Naive thymus-derived CD4-positive, alpha-beta T cell (primary cell): ENCODE results near the gene PAGR1. TPM values are rescaled to one million over a fixed set of nuclear protein-coding genes. Genes with fewer than 3 reads are reported as not detected.

Experiments used
- ATAC-seq: fragments of 150-1000 bp; cut with Tn5 transposase; 2 replicates; pipeline ENCODE4 v1.10.0; 2021; ENCODE audit warnings: mild to moderate bottlenecking, moderate library complexity
- CTCF ChIA-PET: fragments of 350-600 bp; sonication (Branson Sonifier 250); formaldehyde crosslinking; loops from one replicate; lab custom pipeline; 2021; ENCODE audit warnings: antibody characterized with exemption; lab: Charles Lee
- POLR2A ChIA-PET: fragments of 350-600 bp; sonication (Branson Sonifier 250); formaldehyde crosslinking; loops from one replicate; lab custom pipeline; 2021; ENCODE audit warnings: antibody characterized with exemption, inconsistent platforms; lab: Charles Lee
- DNase-seq, 9 donors: peaks; one replicate each; pipeline versions ENCODE4 v3.0.0 to v3.0.0-alpha.2; 2020 to 2022; ENCODE audit warnings: mixed read lengths in 1 of 9
- H3K27ac ChIP-seq: one replicate; pipeline ENCODE4 v1.7.0; 2013; ENCODE audit warnings: mild to moderate bottlenecking, low read depth, low read length, moderate library complexity
- H3K27me3 ChIP-seq, 2 donors: one replicate each; pipeline ENCODE4 v1.7.0; 2013; ENCODE audit warnings: low read length in 2 of 2, mild to moderate bottlenecking in 2 of 2, moderate library complexity in 2 of 2; ENCODE audit not compliant: control insufficient read depth in 2 of 2, insufficient read depth in 2 of 2
- H3K36me3 ChIP-seq, 3 experiments: 1 replicate in 2 of 3; 2 replicates in 1 of 3; pipeline ENCODE4 v1.7.0; 2013; ENCODE audit warnings: low read length in 3 of 3, mild to moderate bottlenecking in 3 of 3, moderate library complexity in 1 of 3; ENCODE audit not compliant: insufficient read depth in 3 of 3, control insufficient read depth in 2 of 3
- H3K4me1 ChIP-seq, 2 donors: one replicate each; pipeline ENCODE4 v1.7.0; 2013; ENCODE audit warnings: low read length in 2 of 2, mild to moderate bottlenecking in 2 of 2, moderate library complexity in 1 of 2; ENCODE audit not compliant: control insufficient read depth in 2 of 2, insufficient read depth in 2 of 2
- H3K4me3 ChIP-seq: 2 replicates; pipeline ENCODE4 v1.7.0; 2013; ENCODE audit warnings: mild to moderate bottlenecking, low read length
- H3K9me3 ChIP-seq, 3 experiments: 1 replicate in 2 of 3; 2 replicates in 1 of 3; pipeline ENCODE4 v1.7.0; 2013; ENCODE audit warnings: low read length in 3 of 3; ENCODE audit not compliant: control insufficient read depth in 2 of 3
- H3K27ac Mint-ChIP-seq, 9 donors: one replicate each; pipeline ENCODE4 v1.8.0; 2020 to 2022; ENCODE audit warnings: mixed read lengths in 9 of 9, mild to moderate bottlenecking in 8 of 9, moderate library complexity in 5 of 9, inconsistent platforms in 2 of 9
- H3K27me3 Mint-ChIP-seq, 5 donors: one replicate each; pipeline ENCODE4 v1.8.0; 2021 to 2022; ENCODE audit warnings: mixed read lengths in 5 of 5, mild to moderate bottlenecking in 1 of 5
- H3K36me3 Mint-ChIP-seq, 5 donors: one replicate each; pipeline ENCODE4 v1.8.0; 2020 to 2022; ENCODE audit warnings: mixed read lengths in 5 of 5, mild to moderate bottlenecking in 3 of 5, inconsistent platforms in 1 of 5
- H3K4me1 Mint-ChIP-seq, 7 donors: one replicate each; pipeline ENCODE4 v1.8.0; 2020 to 2022; ENCODE audit warnings: mixed read lengths in 7 of 7, mild to moderate bottlenecking in 3 of 7, inconsistent platforms in 1 of 7
- H3K4me3 Mint-ChIP-seq, 10 donors: one replicate each; pipeline ENCODE4 v1.8.0; 2020 to 2022; ENCODE audit warnings: mild to moderate bottlenecking in 10 of 10, mixed read lengths in 10 of 10, moderate library complexity in 6 of 10, inconsistent platforms in 2 of 10
- H3K9me3 Mint-ChIP-seq, 11 donors: one replicate each; pipeline ENCODE4 v1.8.0; 2020 to 2022; ENCODE audit warnings: mixed read lengths in 11 of 11, mild to moderate bottlenecking in 4 of 11, inconsistent platforms in 1 of 11, moderate library complexity in 1 of 11
- intact Hi-C, 2 donors: fragments of 100-400 bp; cut with micrococcal nuclease; formaldehyde crosslinking; loops; one replicate each; pipeline ENCODE4 v1.15.1; 2023
- polyA plus RNA-seq, 2 donors: library from polyadenylated mRNA; unstranded; fragments of 300-500 nt; fragmentation: Illumina TruSeq; gene quantifications; one replicate each; pipeline ENCODE4 v1.2.3, GENCODE V29; 2021
- total RNA-seq, 6 experiments: library from RNA in 5 of 6; stranded (reverse) in 5 of 6; gene quantifications; 1 replicate in 5 of 6; 2 replicates in 1 of 6; pipeline ENCODE4 v1.2.3 and lab custom pipeline; 2021 to 2026

Gene PAGR1
- total and polyA plus RNA-seq, 7 experiments from 2014 or later = 17.5 to 62.6 (median 37.2) TPM

GRCh38 chr16:29815032-29815721 is 775 bp upstream of the PAGR1 start:
- peaks cover 38 to 50% of the 10 kb centered on the region in 2 donors for H3K4me1 ChIP-seq
- ATAC-seq (peak; percentile 10), DNase-seq (no peak)
- peaks cover 0 to 19% (median 0%) of the 10 kb centered on the region in 3 experiments for H3K36me3 ChIP-seq
- H3K4me3 Mint-ChIP-seq = peak overlapping the region; percentile 85 to 100 (median 96)
- H3K4me1 Mint-ChIP-seq = peaks cover 43 to 77% (median 67%) of the 10 kb centered on the region in 7 donors
- peaks cover 0 to 7% (median 0%) of the 10 kb centered on the region in 11 donors for H3K9me3 Mint-ChIP-seq
- intact Hi-C loops = loop anchor here in 1 of 2 donors (5.0 to 10.0 kb wide), 2 partner anchors 207 to 220 kb away; partner anchors contain the start of gene C16orf92
- peak overlapping the region; percentile 95 to 99 (median 99) for H3K27ac Mint-ChIP-seq
- peaks cover 0 to 23% (median 0%) of the 10 kb centered on the region in 5 donors for H3K27me3 Mint-ChIP-seq
- no peaks in the 10 kb centered on the region for H3K9me3 ChIP-seq
- POLR2A ChIA-PET = interaction anchor here (0.5 to 6.7 kb wide), 24 partner anchors 8 to 1265 kb away, joined by 3 to 109 read pairs (median 4); partner anchors contain the start of genes C16orf54, KIF22 and MAZ
- H3K36me3 Mint-ChIP-seq = peaks cover 4 to 31% (median 9%) of the 10 kb centered on the region in 5 donors
- CTCF ChIA-PET = interaction anchor here (0.6 to 9.4 kb wide), 14 partner anchors 7 to 207 kb away, joined by 3 to 108 read pairs (median 4); partner anchors contain the start of genes C16orf54, MAZ and TMEM219
- H3K4me3 ChIP-seq = peak overlapping the region; percentile 99
- peak overlapping the region; percentile 92 for H3K27ac ChIP-seq
- no peaks in the 10 kb centered on the region for H3K27me3 ChIP-seq

- H3K27me3 Mint-ChIP-seq = peaks cover 0 to 14% (median 0%) of the 10 kb centered on the region in 5 donors
- peak overlapping the region; percentile 99 for H3K4me3 ChIP-seq
Measured at GRCh38 chr16:29816694-29817441, 916 bp downstream of the PAGR1 start.

GRCh38 chr16:29818082-29818481 is 2.1 kb downstream of the PAGR1 start:
- peaks cover 0 to 5% (median 0%) of the 10 kb centered on the region in 5 donors for H3K27me3 Mint-ChIP-seq
- no peaks in the 10 kb centered on the region for H3K9me3 ChIP-seq
- peaks cover 0 to 7% (median 0%) of the 10 kb centered on the region in 11 donors for H3K9me3 Mint-ChIP-seq
- intact Hi-C loops = loop anchor here in 1 of 2 donors (5.0 to 10.0 kb wide), 2 partner anchors 204 to 223 kb away; partner anchors contain the start of gene C16orf92
- peaks cover 0 to 19% (median 0%) of the 10 kb centered on the region in 3 experiments for H3K36me3 ChIP-seq
- H3K4me1 ChIP-seq = peaks cover 47 to 49% of the 10 kb centered on the region in 2 donors
- peaks cover 4 to 36% (median 13%) of the 10 kb centered on the region in 5 donors for H3K36me3 Mint-ChIP-seq
- ATAC-seq (no peak), DNase-seq (no peak)
- peak overlapping the region; percentile 36 for H3K27ac ChIP-seq
- POLR2A ChIA-PET = interaction anchor here (0.8 to 6.7 kb wide), 6 partner anchors 9 to 116 kb away, joined by 3 to 109 read pairs (median 42); partner anchors contain the start of genes KIF22 and MAZ
- H3K4me3 ChIP-seq = no peak overlapping the region
- H3K27me3 ChIP-seq = no peaks in the 10 kb centered on the region
- H3K4me3 Mint-ChIP-seq = peak overlapping the region; percentile 78 to 99 (median 85)
- H3K27ac Mint-ChIP-seq = peak overlapping the region; percentile 49 to 99 (median 89)
- CTCF ChIA-PET = interaction anchor here (0.6 to 9.4 kb wide), 9 partner anchors 9 to 214 kb away, joined by 3 to 108 read pairs (median 6); no protein-coding TSS in a partner anchor
- peaks cover 43 to 83% (median 65%) of the 10 kb centered on the region in 7 donors for H3K4me1 Mint-ChIP-seq

More at GRCh38 chr16:29816694-29817441, 916 bp downstream of the PAGR1 start:
- ATAC-seq = no peak
- Histone ChIP-seq H3K27me3 (no peaks in the 10 kb centered on the region), H3K36me3 (peaks cover 0 to 19% (median 0%) of the 10 kb centered on the region in 3 experiments), H3K27ac (peak overlapping the region; percentile 92), H3K4me1 (peaks cover 35 to 44% of the 10 kb centered on the region in 2 donors), H3K9me3 (no peaks in the 10 kb centered on the region)
- Mint-ChIP-seq H3K27ac (peak overlapping the region; percentile 72 to 99 (median 98)), H3K36me3 (peaks cover 4 to 36% (median 13%) of the 10 kb centered on the region in 5 donors), H3K4me3 (peak overlapping the region; percentile 85 to 100 (median 96)), H3K4me1 (peaks cover 35 to 81% (median 58%) of the 10 kb centered on the region in 7 donors), H3K9me3 (peaks cover 0 to 7% (median 0%) of the 10 kb centered on the region in 11 donors)
- CTCF ChIA-PET = interaction anchor here (0.6 to 9.4 kb wide), 9 partner anchors 9 to 124 kb away, joined by 3 to 108 read pairs (median 4); no protein-coding TSS in a partner anchor
- intact Hi-C loops = loop anchor here (1.0 to 10.0 kb wide), 13 partner anchors 8 to 970 kb away; partner anchors contain the start of genes CDIPT (in 2 of the 2), KIF22 (in 2 of the 2), C16orf92 (in 1 of the 2) and TMEM219 (in 1 of the 2)
- POLR2A ChIA-PET = interaction anchor here (0.7 to 6.7 kb wide), 15 partner anchors 9 to 152 kb away, joined by 3 to 109 read pairs (median 6); partner anchors contain the start of genes C16orf54, KIF22 and MAZ
- peak in 8 of 9 donors; percentile 38 to 76 (median 50) for DNase-seq

GRCh38 chr16:29819506-29819905 is 3.6 kb downstream of the PAGR1 start:
- ATAC-seq = no peak
- Histone ChIP-seq H3K9me3 (no peaks in the 10 kb centered on the region), H3K27ac (peak overlapping the region; percentile 84), H3K4me3 (peak overlapping the region; percentile 95), H3K4me1 (peaks cover 58 to 62% of the 10 kb centered on the region in 2 donors), H3K36me3 (peaks cover 0 to 19% (median 0%) of the 10 kb centered on the region in 3 experiments), H3K27me3 (no peaks in the 10 kb centered on the region)
- Mint-ChIP-seq H3K27ac (peak overlapping the region; percentile 89 to 99 (median 96)), H3K27me3 (peaks cover 0 to 4% (median 0%) of the 10 kb centered on the region in 5 donors), H3K36me3 (peaks cover 4 to 36% (median 13%) of the 10 kb centered on the region in 5 donors), H3K4me1 (peaks cover 46 to 91% (median 63%) of the 10 kb centered on the region in 7 donors), H3K4me3 (peak overlapping the region; percentile 86 to 99 (median 97)), H3K9me3 (peaks cover 0 to 7% (median 0%) of the 10 kb centered on the region in 11 donors)
- intact Hi-C loops = loop anchor here in 1 of 2 donors (5.0 to 10.0 kb wide), 2 partner anchors 203 to 225 kb away; partner anchors contain the start of gene C16orf92
- DNase-seq = no peak
- ChIA-PET CTCF (interaction anchor here (0.6 to 9.4 kb wide), 10 partner anchors 9 to 625 kb away, joined by 3 to 108 read pairs (median 4); partner anchors contain the start of gene KIF22), POLR2A (interaction anchor here (0.6 to 6.7 kb wide), 13 partner anchors 8 to 132 kb away, joined by 3 to 109 read pairs (median 4); partner anchors contain the start of genes KIF22, MAZ and PRRT2)

- Mint-ChIP-seq H3K27me3 (peaks cover 0 to 4% (median 0%) of the 10 kb centered on the region in 5 donors), H3K9me3 (peaks cover 0 to 6% (median 0%) of the 10 kb centered on the region in 11 donors), H3K36me3 (peaks cover 4 to 40% (median 13%) of the 10 kb centered on the region in 5 donors), H3K4me3 (peak within 1 kb of the TSS; percentile 86 to 99 (median 97)), H3K27ac (peak within 1 kb of the TSS; percentile 89 to 99 (median 96)), H3K4me1 (peaks cover 44 to 90% (median 65%) of the 10 kb centered on the region in 7 donors)
- no peaks in the 10 kb centered on the region for H3K9me3 ChIP-seq
- peaks cover 61 to 66% of the 10 kb centered on the region in 2 donors for H3K4me1 ChIP-seq
- H3K27ac ChIP-seq = peak within 1 kb of the TSS; percentile 84
- H3K4me3 ChIP-seq = peak within 1 kb of the TSS; percentile 95
- ChIA-PET CTCF (interaction anchor here (1.0 to 9.4 kb wide), 6 partner anchors 9 to 119 kb away, joined by 4 to 108 read pairs (median 5); partner anchors contain the start of gene KIF22), POLR2A (interaction anchor here (0.6 to 6.7 kb wide), 15 partner anchors 8 to 246 kb away, joined by 3 to 109 read pairs (median 4); partner anchors contain the start of genes ALDOA, KIF22, MAZ and PRRT2)
- ATAC-seq (no peak), DNase-seq (peak in 8 of 9 donors; percentile 33 to 68 (median 50))
- peaks cover 0 to 19% (median 0%) of the 10 kb centered on the region in 3 experiments for H3K36me3 ChIP-seq
- no peaks in the 10 kb centered on the region for H3K27me3 ChIP-seq
- intact Hi-C loops = loop anchor here (1.0 to 5.0 kb wide), 5 partner anchors 15 to 107 kb away; partner anchors contain the start of genes CDIPT (in 2 of the 2), KCTD13 (in 1 of the 2) and KIF22 (in 1 of the 2)
Measured at GRCh38 chr16:29820271-29820701, 4.3 kb downstream of the PAGR1 start, which contains the start of gene MVP. TSS of gene MVP (plus strand) at chr16:29820462. CDS start at chr16:29830550, 10,088 bp downstream.
